ENCODE results near the gene EYS. TPM values are rescaled to one million over a fixed set of nuclear protein-coding genes. Genes with fewer than 3 reads are reported as not detected.

Gene EYS
- total and polyA plus RNA-seq, 9 of the 15 experiments (the other 6 are each of a cell fraction or from before 2014, with no cell fraction given) = 0.03 to 0.36 (median 0.10) TPM; not detected in 2

- H3K4me2 ChIP-seq (ENCODE audit: insufficient read depth, low read length) = no peak overlapping the region
- in situ Hi-C loops (cut with MboI) (no loop called here), intact Hi-C loops (cut with micrococcal nuclease) (no loop called here)
- POLR2A ChIA-PET = no interaction called here
- no peaks in the 10 kb centered on the region for H3K36me3 ChIP-seq (ENCODE audit: control insufficient read depth, insufficient read depth, low read length)
- no peak for ATAC-seq
- no peaks in the 10 kb centered on the region for H4K20me1 ChIP-seq (replicated peaks; ENCODE audit: control insufficient read depth, insufficient read depth, low read length)
- WGBS (ENCODE audit: insufficient coverage, low coverage, missing lambda C conversion rate) = 11% methylated on average over 4 of the region's 4 CpGs
- BruUV-seq (replicated peaks) = no TSS peak
- no peak for FAIRE-seq
- no peaks in the 10 kb centered on the region for H3K9me1 ChIP-seq (ENCODE audit: control insufficient read depth, insufficient read depth, low read length)
- H3K9ac ChIP-seq (ENCODE audit: insufficient read depth in 1 of 2, low read depth in 2 of 2, low read length in 2 of 2) = no peak overlapping the region
- 0 out of 2 replicates have a peak, but pooled peaks cover 2% of the 10 kb centered on the region for H3K9me3 ChIP-seq (replicated peaks; ENCODE audit: control insufficient read depth, insufficient read depth, low read depth, low read length)
- no peak overlapping the region for H3K4me3 ChIP-seq
- no peaks in the 10 kb centered on the region for H3K27me3 ChIP-seq (ENCODE audit: control insufficient read depth in 2 of 2, insufficient read depth in 2 of 2, low read length in 2 of 2)
- no peak overlapping the region for H2AFZ ChIP-seq (ENCODE audit: low read depth, low read length)
- H3K27ac ChIP-seq (ENCODE audit: extremely low read depth, low read depth, low read length) = no peak overlapping the region
- DNase-seq (ENCODE audit: extremely low read depth in 1 of 4, low spot score in 3 of 4) = no peak
- no peaks in the 10 kb centered on the region for H3K79me2 ChIP-seq (ENCODE audit: control insufficient read depth, insufficient read depth, low read length)
- H3K4me1 ChIP-seq (replicated peaks in 1 of 2; ENCODE audit: control insufficient read depth in 2 of 2, insufficient read depth in 2 of 2, low read length in 2 of 2) = no peaks in the 10 kb centered on the region
- CTCF ChIA-PET (ENCODE audit: low intra/inter-chr PET ratio) = no interaction called here
- TF ChIP-seq, protein P1, sequence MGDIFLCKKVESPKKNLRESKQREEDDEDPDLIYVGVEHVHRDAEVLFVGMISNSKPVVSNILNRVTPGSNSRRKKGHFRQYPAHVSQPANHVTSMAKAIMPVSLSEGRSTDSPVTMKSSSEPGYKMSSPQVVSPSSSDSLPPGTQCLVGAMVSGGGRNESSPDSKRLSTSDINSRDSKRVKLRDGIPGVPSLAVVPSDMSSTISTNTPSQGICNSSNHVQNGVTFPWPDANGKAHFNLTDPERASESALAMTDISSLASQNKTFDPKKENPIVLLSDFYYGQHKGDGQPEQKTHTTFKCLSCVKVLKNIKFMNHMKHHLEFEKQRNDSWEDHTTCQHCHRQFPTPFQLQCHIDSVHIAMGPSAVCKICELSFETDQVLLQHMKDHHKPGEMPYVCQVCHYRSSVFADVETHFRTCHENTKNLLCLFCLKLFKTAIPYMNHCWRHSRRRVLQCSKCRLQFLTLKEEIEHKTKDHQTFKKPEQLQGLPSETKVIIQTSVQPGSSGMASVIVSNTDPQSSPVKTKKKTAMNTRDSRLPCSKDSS (IDR thresholded peaks at IDR 0.05; ENCODE audit: low read depth, partially characterized antibody) = no peak
- TF ChIP-seq ZNF561 (CRISPR knock-in tag; conservative IDR thresholded peaks at IDR 0.05) = no peak
- TF ChIP-seq ZNF57 (CRISPR knock-in tag; IDR thresholded peaks at IDR 0.05) = no peak
- no peak for TF ChIP-seq MAFF (IDR thresholded peaks at IDR 0.05; ENCODE audit: low read length)
- TF ChIP-seq CREM (IDR thresholded peaks at IDR 0.05; ENCODE audit: low read depth) = no peak
- TF ChIP-seq, protein P2, sequence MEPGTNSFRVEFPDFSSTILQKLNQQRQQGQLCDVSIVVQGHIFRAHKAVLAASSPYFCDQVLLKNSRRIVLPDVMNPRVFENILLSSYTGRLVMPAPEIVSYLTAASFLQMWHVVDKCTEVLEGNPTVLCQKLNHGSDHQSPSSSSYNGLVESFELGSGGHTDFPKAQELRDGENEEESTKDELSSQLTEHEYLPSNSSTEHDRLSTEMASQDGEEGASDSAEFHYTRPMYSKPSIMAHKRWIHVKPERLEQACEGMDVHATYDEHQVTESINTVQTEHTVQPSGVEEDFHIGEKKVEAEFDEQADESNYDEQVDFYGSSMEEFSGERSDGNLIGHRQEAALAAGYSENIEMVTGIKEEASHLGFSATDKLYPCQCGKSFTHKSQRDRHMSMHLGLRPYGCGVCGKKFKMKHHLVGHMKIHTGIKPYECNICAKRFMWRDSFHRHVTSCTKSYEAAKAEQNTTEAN (CRISPR knock-in tag; IDR thresholded peaks at IDR 0.05) = no peak
- no peak for TF ChIP-seq RHOXF2B (CRISPR knock-in tag; conservative IDR thresholded peaks at IDR 0.05)
- TF ChIP-seq GABPA (tag; conservative IDR thresholded peaks at IDR 0.05; ENCODE audit: low read depth) = no peak
- TF ChIP-seq, protein P3, sequence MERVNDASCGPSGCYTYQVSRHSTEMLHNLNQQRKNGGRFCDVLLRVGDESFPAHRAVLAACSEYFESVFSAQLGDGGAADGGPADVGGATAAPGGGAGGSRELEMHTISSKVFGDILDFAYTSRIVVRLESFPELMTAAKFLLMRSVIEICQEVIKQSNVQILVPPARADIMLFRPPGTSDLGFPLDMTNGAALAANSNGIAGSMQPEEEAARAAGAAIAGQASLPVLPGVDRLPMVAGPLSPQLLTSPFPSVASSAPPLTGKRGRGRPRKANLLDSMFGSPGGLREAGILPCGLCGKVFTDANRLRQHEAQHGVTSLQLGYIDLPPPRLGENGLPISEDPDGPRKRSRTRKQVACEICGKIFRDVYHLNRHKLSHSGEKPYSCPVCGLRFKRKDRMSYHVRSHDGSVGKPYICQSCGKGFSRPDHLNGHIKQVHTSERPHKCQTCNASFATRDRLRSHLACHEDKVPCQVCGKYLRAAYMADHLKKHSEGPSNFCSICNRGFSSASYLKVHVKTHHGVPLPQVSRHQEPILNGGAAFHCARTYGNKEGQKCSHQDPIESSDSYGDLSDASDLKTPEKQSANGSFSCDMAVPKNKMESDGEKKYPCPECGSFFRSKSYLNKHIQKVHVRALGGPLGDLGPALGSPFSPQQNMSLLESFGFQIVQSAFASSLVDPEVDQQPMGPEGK (CRISPR knock-in tag; IDR thresholded peaks at IDR 0.05; ENCODE audit: borderline replicate concordance) = no peak
- no peak for TF ChIP-seq ZNF431 (CRISPR knock-in tag; IDR thresholded peaks at IDR 0.05)
- no peak for TF ChIP-seq AFF4 (CRISPR knock-in tag; IDR thresholded peaks at IDR 0.05)
- TF ChIP-seq SMAD4 (CRISPR knock-in tag; conservative IDR thresholded peaks at IDR 0.05) = no peak
- TF ChIP-seq TEAD2 (tag; IDR thresholded peaks at IDR 0.05) = no peak
- no peak for TF ChIP-seq ZNF3 (CRISPR knock-in tag; IDR thresholded peaks at IDR 0.05)
- TF ChIP-seq MCM3 (IDR thresholded peaks at IDR 0.05) = no peak
- TF ChIP-seq GATA2 (CRISPR knock-in tag; IDR thresholded peaks at IDR 0.05) = no peak
Measured at GRCh38 chr6:65595540-65595939, 111.5 kb downstream of the EYS start.
